Liver (tissue), 3 donors: Measurements from ENCODE around the gene SNCAIP.

Experiments used
- CTCF ChIP-seq: fragments of 150-350 bp; IDR thresholded peaks from 2 replicates; pipeline ENCODE4 v1.5.1; 2017; ENCODE audit warnings: improper control_type of control experiment, low read depth, low read length; ENCODE audit not compliant: missing input control
- FOXA1 ChIP-seq: IDR thresholded peaks from 2 replicates; pipeline ENCODE4 v1.6.1; 2016; ENCODE audit warnings: antibody characterized with exemption
- JUND ChIP-seq, 2 donors: IDR thresholded peaks; 2 replicates each; pipeline ENCODE4 v1.6.1; 2016; ENCODE audit warnings: antibody characterized with exemption in 2 of 2
- YY1 ChIP-seq: IDR thresholded peaks from 2 replicates; pipeline ENCODE4 v1.6.1; 2016; ENCODE audit warnings: antibody characterized with exemption, mild to moderate bottlenecking
- donor health status: healthy.
- donor health status: healthy.

GRCh38 chr5:122376250-122376649 is 64.2 kb downstream of the SNCAIP start:
- no peak for TF ChIP-seq CTCF
- TF ChIP-seq FOXA1, result no peak
- TF ChIP-seq JUND (IDR thresholded peaks at IDR 0.05), result no peak
- no peak for TF ChIP-seq YY1
